GM19397 (cell line): ENCODE results near the gene PCDHGA2.
"Not testable (repeated sequence)": the region's sequence is repeated elsewhere in the genome, so short reads cannot be mapped to it uniquely, and the experiment has no call there.

Experiments used
- ATAC-seq: cut with Tn5 transposase; IDR thresholded peaks from one replicate; pipeline ENCODE4 v1.9.1; 2021; ENCODE audit warnings: mild to moderate bottlenecking, moderate library complexity; ENCODE audit not compliant: unreplicated experiment

Gene PCDHGA2

DNA sequence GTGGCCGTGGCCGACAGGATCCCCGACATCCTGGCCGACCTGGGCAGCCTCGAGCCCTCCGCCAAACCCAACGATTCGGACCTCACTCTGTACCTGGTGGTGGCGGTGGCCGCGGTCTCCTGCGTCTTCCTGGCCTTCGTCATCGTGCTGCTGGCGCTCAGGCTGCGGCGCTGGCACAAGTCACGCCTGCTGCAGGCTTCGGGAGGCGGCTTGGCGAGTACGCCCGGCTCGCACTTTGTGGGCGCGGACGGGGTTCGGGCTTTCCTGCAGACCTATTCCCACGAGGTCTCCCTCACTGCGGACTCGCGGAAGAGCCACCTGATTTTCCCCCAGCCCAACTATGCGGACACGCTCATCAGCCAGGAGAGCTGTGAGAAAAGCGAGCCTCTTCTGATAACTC lies 7.5 kb downstream of the PCDHGA2 start:
- ATAC-seq: not testable (repeated sequence)

DNA sequence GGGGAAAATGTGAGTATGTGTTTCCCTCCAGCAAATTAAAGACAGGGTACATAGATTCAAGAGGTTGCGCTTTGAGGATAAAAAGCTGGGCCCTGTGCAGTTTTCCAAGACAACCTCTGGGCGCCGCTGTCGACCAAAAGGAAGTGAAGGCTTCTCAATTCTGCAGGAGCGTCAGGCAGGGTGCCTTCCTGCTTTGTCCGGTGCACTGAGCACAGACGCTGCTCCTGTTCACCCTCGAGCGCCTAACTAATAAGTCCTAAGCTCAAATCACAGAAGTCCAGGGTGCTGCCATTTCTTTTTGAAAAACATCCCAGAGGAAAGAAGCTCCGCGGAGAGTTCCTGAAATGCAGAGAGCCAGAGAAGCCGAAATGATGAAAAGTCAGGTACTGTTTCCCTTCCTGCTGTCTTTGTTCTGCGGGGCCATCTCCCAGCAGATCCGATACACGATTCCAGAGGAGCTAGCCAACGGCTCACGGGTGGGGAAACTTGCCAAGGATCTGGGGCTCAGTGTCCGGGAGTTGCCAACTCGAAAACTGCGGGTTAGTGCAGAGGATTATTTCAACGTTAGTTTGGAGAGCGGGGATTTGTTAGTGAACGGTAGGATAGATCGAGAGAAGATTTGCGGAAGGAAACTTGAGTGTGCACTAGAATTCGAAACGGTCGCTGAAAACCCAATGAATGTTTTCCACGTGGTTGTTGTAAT lies 11.5 kb downstream of the PCDHGA2 start, which contains the start of gene PCDHGB1:
PCDHGB1 (plus strand) TSS at position 183 of the 703 bp plus-strand sequence; CDS start at position 345, 162 bp downstream.
- ATAC-seq: peak; percentile 72

- ATAC-seq: no peak
Measured at GRCh38 chr5:141351591-141351990, 13.0 kb downstream of the PCDHGA2 start.

DNA sequence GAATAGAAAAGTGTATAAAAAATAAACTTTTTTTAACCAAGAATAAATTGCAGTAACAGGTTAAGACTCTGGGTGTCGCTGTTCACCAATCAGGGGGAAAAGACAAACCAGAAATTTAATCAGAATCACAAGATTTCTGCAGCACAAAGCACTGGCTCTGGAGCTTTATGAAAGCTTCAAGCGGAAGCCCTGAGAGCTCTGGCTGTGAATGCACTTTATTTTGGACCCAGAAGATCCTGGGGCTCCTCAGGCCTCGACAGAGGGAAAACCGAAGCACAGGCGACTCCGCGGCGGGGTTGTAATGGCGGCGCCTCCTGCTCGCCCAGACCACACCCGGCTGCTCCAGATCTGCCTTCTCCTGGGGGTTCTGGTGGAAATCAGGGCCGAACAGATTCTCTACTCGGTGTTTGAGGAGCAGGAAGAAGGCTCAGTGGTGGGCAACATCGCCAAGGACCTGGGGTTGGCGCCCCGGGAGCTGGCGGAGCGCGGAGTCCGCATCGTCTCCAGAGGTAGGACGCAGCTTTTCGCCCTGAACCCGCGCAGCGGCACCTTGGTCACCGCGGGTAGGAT lies 16.4 kb downstream of the PCDHGA2 start, which contains the start of gene PCDHGA4:
PCDHGA4 (plus strand) TSS at position 122 of the 570 bp plus-strand sequence; CDS start at position 209, 87 bp downstream.
- no peak for ATAC-seq

DNA sequence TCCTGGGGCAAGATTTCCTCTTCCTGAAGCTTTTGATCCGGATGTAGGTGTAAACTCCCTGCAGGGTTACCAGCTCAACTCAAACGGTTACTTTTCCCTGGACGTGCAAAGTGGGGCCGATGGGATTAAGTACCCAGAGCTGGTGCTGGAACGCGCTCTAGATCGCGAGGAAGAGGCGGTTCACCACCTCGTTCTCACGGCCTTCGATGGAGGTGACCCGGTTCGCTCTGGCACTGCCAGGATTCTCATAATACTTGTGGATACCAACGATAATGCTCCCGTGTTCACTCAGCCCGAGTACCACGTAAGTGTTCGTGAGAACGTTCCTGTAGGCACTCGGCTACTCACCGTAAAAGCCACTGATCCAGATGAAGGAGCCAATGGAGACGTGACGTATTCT lies 17.1 kb downstream of the PCDHGA2 start:
- ATAC-seq: no peak

DNA sequence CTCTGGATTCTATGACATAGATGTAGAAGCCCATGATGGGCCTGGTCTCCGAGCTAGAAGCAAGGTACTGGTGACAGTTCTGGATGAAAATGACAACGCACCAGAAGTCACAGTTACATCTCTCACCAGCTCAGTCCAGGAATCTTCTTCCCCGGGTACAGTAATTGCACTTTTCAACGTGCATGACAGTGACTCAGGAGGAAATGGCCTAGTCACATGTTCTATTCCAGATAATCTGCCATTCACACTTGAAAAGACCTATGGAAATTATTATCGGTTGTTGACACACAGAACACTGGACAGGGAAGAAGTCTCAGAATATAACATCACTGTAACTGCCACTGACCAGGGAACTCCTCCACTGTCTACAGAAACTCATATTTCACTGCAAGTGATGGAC lies 17.6 kb downstream of the PCDHGA2 start:
- ATAC-seq: no peak

DNA sequence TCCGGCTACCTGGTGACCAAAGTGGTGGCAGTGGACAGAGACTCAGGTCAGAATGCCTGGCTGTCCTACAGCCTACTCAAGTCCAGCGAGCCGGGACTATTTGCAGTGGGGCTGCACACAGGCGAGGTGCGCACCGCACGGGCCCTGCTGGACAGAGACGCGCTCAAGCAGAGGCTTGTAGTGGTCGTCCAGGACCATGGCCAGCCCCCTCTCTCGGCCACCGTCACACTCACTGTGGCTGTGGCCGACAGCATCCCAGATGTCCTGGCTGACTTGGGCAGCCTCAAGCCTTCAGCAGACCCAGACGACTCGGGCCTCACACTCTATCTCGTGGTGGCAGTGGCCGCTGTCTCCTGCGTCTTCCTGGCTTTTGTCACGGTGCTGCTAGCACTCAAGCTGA lies 18.4 kb downstream of the PCDHGA2 start:
- no peak for ATAC-seq

DNA sequence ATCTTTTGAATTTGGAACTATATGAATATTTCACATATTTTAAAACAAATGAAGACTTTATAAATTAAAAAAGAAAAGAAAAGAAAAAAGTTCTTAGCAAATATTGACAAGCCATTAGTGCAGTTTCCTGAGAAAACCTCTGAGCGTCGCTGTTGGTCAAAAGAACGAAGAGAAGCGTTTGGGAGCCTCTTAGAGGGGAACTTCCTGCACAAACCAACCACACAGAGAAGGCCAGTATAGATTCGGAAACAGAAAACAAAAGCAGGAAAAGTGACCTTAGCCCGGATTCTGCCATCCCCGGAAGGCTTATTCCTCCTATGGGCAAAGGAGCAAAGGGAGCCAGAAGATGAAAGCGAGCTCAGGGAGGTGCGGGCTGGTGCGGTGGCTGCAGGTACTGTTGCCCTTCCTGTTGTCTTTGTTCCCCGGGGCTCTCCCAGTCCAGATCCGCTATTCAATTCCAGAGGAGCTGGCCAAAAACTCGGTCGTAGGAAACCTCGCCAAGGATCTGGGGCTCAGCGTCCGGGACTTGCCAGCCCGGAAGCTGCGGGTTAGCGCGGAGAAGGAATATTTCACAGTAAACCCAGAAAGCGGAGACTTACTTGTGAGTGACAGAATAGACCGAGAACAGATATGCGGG lies 21.3 kb downstream of the PCDHGA2 start, which contains the start of gene PCDHGB2:
PCDHGB2 (plus strand) TSS at position 205 of the 637 bp plus-strand sequence; CDS start at position 347, 142 bp downstream.
- ATAC-seq: no peak

GRCh38 chr5:141360685-141361084 lies 22.1 kb downstream of the PCDHGA2 start:
- ATAC-seq: no peak

DNA sequence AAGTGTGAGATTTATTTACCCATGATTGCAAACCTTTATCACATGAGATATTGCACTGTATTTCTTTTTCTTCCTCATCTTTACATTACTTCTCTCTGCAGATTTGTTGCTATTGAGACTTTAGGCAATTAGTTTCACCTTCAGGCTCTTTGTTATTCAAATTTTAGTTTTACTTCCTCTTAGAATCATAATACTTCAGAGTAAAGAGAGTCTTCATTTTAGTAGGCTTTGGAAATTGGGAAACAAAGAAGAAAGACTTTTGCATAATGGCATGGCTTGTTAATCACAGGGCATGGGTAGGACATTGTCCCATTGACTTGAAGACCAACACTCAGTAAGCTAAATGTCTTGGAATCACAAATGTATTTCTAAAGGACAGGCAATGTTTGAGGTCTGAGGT lies 24.2 kb downstream of the PCDHGA2 start:
- ATAC-seq: no peak

- ATAC-seq: no peak
Measured at GRCh38 chr5:141363952-141364660, 25.5 kb downstream of the PCDHGA2 start, which contains the start of gene PCDHGA5. Gene PCDHGA5, plus strand, starts transcription at chr5:141364162. Its CDS starts 169 bp downstream, at chr5:141364331.

GRCh38 chr5:141366016-141366896 lies 27.7 kb downstream of the PCDHGA2 start:
- no peak for ATAC-seq

DNA sequence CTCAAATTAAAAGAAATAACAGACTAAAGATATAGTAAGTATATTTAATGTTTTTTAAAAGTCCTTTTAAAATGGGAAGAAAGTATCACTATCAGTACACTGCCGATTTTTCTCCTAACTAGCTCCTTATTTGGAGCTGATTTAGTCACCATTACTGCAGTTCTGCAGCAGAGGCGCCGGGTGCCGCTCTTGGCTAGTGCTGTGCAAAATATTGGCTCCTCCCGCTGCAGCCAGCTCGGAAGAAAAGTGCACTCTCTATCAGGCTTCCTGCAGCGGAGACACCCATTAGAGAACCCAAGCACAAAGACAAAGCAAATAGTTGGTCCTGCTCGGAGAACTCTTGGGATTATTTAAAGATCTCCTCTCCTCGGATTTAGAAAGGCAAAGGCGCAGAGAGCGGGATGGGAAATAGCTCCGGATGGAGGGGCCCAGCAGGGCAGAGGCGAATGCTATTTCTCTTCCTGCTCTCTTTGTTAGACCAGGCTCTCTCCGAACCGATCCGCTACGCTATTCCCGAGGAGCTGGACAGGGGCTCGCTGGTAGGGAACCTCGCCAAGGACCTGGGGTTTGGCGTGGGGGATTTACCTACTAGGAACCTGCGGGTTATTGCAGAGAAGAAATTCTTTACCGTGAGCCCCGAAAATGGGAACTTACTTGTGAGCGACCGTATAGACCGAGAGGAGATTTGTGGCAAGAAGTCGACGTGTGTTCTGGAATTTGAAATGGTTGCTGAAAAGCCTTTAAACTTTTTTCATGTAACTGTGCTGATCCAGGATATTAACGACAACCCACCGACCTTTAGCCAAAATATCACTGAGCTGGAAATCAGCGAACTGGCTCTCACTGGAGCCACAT lies 31.7 kb downstream of the PCDHGA2 start, which contains the start of gene PCDHGB3:
PCDHGB3 (plus strand) TSS at position 249 of the 855 bp plus-strand sequence; CDS start at position 402, 153 bp downstream.
- no peak for ATAC-seq

DNA sequence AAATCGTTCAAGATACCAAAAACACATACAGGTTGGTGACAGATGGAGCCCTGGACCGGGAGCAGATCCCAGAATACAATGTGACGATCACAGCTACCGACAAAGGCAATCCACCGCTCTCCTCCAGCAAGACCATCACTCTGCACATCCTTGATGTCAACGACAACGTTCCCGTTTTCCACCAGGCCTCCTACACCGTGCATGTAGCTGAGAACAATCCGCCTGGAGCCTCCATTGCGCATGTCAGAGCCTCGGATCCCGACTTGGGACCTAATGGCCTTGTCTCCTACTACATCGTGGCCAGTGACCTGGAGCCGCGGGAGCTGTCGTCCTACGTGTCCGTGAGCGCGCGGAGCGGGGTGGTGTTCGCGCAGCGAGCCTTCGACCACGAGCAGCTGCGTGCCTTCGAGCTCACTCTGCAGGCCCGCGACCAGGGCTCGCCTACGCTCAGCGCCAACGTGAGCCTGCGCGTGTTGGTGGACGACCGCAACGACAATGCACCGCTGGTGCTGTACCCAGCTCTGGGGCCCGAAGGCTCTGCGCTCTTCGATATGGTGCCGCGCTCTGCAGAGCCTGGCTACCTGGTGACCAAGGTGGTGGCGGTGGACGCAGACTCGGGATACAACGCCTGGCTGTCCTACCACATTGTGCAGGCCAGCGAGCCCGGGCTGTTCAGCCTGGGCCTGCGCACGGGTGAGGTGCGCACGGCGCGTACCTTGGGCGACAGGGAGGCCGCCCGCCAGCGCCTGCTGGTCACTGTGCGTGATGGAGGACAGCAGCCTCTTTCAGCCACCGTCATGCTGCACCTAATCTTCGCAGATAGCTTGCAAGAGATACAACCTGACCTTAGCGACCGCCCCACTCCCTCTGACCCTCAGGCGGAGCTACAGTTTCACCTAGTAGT lies 33.3 kb downstream of the PCDHGA2 start:
- ATAC-seq: no peak

DNA sequence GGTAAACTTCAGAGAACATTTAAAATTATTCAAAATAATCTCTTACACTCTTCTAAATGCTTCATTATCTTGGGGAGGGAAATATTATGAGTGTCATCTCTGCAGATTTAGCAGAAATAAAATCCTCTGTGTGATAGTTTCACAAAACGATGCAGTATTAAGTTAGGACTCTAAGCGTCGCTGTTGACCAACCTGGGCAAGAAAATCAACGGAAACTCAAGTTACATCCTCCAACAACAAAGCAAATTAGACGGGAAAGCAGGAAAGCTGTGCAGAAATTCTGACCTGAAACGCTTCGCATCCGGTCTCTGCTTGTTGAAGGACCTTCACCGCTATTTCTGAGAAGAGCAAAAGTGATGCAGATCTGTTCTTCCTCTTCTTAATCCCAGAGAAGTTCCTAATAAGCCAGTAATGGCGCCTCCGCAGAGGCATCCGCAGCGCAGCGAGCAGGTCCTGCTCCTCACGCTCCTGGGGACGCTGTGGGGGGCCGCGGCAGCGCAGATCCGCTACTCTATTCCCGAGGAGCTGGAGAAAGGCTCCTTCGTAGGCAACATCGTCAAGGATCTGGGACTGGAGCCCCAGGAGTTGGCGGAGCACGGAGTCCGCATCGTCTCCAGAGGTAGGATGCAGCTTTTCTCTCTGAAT lies 35.2 kb downstream of the PCDHGA2 start, which contains the start of gene PCDHGA6:
PCDHGA6 (plus strand) TSS at position 219 of the 645 bp plus-strand sequence; CDS start at position 412, 193 bp downstream.
- ATAC-seq: no peak

DNA sequence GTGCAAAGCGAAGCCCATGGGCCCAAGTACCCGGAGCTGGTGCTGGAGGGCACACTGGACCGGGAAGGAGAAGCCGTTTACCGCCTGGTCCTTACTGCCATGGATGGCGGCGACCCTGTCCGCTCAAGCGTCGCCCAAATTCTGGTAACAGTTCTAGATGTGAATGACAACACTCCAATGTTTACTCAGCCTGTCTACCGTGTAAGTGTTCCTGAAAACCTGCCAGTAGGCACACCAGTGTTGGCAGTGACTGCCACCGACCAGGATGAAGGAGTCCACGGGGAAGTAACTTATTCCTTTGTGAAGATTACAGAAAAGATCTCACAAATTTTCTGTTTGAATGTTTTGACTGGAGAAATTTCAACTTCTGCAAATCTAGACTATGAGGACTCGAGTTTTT lies 36.1 kb downstream of the PCDHGA2 start:
- ATAC-seq: no peak

DNA sequence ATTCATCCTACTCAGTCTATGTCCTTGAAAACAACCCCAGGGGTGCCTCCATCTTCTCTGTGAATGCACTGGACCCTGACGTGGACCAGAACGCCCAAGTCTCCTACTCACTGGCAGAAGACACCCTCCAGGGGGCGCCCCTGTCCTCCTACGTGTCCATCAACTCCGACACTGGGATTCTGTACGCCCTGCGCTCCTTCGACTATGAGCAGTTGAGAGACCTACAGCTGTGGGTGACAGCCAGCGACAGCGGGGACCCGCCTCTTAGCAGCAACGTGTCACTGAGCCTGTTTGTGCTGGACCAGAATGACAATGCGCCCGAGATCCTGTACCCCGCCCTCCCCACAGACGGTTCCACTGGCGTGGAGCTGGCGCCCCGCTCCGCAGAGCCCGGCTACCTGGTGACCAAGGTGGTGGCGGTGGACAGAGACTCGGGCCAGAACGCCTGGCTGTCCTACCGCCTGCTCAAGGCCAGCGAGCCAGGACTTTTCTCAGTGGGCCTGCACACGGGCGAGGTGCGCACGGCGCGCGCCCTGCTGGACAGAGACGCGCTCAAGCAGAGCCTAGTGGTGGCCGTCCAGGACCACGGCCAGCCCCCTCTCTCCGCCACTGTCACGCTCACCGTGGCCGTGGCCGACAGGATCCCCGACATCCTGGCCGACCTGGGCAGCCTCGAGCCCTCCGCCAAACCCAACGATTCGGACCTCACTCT lies 37.0 kb downstream of the PCDHGA2 start:
- ATAC-seq: not testable (repeated sequence)
